ENCODE results near the gene STARD10.

STARD10 gene

DNA sequence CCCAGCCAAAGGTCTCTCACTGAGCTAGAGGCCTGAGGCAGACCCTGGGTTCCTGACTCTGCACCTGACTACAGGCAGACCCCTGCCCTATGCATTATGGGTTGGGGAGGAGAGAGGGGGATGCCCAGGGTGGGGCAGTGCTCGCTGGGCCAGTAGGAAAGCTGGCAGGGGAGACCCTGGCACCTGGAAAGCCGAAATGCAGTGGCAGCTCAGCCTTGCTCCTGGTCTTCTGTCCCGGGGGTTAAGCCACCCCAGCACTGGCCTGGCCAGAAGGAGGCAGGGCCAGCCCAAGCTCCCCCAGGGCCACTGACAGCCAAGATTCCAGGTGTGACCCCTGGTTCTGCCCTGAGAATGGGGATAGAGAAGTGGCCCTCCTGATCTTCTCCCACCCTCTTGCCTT is 47.0 kb downstream of the STARD10 start:
- DNase-seq: no peak

DNA sequence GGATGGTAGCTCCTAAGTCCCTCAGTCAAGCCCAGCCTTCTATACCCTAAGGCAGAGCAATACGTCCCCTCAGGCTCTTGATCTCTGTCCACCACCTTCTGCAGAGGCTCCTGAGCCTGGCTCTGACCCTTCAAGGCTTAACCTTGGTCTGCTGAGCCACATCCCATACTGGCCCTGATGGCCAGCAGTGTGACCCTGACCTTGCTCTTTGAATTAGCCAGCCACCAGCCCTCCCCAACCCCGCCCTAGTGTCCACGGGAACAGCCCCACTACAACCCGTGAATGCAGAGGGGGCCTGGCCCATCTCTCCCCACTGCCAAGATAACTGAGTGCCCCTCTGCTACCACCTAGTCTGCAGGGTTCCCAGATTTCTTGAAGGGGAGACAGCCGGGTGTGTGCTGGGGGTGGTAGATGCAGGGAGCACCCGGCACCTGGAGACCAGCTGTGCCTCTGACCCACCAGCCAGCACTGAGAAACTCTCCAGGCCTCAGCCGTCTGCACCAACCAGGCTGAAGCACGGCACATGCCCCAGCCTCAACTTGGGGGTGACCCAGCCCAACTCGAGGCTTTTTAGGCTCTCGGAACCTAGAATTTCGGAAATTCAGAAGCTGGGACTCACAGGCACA is 47.8 kb downstream of the STARD10 start:
- DNase-seq: no peak

DNA sequence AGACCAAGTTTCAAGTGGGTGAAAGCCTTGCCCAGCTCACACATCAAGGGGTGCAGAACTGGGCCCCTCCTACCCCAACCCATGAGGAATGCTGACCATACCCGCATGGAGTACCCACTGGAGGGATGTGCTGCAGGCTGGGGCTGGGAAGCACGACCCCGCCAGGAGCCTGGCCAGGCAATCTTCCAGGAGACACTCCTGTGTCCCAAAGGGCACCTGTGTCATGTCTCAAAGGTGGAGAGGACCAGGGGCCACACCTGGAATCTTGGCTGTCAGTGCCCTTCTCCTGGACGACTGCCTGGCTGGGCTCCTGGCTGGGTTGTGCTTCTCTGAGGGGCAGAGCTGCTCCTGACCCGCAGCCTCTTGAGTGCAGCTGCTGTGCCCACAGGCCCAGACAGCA is 48.3 kb downstream of the STARD10 start:
- no peak for DNase-seq

DNA sequence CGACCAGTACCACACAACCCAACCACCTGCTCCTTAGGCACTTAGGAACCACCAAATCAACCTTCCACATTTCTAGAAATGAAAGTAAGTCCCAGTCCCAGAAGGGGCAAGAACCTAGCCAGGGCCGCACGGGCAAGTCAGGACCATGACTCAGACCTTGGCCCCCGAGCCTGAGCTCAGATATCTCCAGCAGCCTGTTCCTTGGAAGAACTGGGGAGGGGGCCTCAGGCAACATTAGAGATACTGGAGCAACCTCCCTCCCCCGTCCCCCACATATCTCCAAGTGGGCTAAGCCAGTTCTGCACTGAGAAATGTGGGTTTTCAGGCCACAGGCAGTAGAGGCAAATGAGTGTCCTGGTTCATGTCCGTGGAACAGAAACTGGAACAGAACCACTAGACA is 49.4 kb downstream of the STARD10 start:
- no peak for DNase-seq

DNA sequence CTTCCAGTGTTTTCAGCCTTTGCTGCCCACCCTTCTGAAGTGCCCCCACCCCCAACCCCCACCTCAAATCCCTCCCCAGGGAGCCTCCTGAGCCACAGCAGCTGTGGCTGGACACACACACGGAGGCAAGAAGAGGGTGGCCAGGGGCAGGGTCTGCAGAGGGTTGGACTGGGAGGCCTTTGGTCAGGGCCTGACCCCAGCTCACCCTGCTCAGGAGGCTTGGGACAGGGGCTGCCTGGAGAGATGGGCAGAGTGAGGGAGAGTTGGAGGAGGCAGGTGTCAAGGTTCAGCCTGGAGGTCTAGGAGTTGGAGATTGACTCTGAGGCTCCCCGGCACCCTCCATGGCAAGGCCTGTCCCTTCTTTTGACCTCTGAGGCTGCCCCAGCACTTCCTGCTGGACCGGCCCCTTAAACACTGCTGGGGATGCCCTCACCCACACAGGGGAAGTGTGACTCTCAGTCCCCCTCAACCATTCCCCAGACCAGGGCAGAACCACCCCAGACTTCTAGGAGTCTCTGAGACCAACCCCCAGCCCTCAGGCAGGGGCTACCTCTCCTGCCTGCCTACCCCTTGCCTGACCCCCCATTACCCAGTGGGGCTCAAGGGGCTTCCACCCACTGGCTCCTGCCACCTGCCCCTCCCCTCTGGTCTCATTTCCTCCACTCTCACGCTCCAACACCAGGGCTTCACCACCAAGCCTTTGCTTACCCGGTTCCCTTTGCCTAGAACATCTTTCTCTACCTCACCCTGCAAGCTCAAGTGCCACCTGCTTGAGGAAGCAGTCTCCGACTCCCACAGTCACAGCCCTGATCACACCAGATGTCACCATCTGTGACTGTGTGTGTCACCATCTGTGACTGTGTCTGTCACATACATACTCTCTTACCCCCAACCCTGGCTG is 50.3 kb downstream of the STARD10 start:
- DNase-seq: no peak

DNA sequence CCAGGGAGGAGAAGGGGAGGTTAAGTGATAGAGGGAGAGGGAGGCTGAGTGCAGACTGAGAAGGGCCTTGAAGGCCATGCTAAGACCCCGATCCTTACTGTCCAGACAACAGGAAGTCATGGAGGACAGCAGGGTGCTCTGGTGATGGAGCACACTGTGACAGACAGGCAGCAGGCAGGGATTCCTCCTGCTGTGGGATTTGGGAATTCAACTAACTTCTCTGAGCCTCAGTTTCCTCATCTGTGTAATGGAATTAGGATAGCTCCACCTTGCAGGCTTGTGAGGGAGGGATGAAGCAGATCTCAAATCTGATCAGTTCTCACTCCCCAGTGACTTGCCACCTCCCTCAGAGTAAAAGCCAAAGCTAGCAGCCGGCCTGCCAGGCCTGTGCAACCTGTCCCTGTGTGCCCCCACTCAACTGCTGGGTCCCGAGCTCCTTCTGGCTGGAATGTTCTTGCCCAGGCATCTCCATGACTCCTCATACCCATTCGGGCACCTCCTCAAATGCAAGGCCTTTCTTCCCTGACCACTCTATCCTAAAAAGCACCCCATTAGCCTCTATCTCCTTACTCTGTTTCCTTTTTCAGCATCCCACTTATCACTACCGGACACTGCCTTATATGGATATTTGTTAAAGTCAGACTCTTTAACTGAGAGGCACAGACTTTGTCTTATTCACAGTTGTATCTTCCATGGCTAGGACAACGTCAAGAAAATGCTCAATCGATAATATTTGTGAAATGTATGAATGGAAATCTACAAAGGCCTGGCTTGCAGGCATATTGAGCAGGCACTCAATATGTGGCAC is 51.1 kb downstream of the STARD10 start:
- no peak for DNase-seq

DNA sequence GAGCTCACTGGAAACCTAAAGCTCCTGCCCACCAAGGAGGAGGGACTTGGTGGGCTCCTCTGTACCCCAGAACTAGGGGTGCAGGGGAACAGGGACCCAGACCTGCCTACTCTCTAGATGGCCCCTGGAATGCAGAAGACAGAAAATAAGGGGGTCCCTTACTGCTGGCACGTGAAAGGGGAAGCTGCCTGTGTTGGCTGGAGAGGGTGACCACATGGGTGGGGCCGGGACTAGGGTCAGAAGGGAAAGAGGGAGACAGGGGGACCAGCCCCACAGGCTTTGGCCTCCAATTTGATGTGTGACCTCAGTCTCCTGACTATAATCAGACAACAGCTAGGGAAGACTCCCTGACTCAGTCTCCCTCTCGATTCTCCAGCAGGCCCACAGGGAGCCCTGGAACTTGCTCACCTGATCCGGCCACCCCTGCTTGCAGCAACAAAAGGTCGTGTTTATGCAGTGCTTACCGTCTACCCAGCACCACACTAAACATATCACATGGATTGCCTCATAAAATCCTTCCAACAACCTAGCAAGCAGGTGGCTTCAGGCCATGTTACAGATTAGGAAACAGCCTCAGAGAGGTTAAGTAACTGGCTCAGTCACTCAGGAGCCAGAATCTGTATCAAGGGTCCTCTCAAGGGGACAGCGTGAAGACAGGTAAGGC is 51.9 kb downstream of the STARD10 start:
- no peak for DNase-seq

DNA sequence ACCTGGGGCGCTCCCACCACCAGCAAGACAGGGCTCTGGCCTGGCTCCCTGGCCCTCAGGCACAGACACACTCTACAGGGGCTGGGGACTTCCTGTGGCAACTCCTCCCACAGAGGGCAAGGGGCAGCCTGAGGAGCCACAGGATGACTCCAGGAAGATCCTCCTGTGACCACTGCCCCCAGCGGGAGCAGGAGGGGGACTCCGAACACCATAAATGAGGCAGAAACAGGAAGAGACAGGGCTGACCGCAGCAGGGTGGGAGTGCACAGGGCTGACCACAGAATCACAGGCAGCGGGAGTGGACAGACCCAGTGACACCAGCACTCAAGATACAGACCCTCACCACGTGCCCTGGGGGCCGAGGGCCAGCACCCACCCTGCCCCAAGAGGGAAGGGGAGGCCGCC is 52.4 kb downstream of the STARD10 start:
- peak in 13 of 51 donors; percentile 12 to 58 (median 36) for DNase-seq

DNA sequence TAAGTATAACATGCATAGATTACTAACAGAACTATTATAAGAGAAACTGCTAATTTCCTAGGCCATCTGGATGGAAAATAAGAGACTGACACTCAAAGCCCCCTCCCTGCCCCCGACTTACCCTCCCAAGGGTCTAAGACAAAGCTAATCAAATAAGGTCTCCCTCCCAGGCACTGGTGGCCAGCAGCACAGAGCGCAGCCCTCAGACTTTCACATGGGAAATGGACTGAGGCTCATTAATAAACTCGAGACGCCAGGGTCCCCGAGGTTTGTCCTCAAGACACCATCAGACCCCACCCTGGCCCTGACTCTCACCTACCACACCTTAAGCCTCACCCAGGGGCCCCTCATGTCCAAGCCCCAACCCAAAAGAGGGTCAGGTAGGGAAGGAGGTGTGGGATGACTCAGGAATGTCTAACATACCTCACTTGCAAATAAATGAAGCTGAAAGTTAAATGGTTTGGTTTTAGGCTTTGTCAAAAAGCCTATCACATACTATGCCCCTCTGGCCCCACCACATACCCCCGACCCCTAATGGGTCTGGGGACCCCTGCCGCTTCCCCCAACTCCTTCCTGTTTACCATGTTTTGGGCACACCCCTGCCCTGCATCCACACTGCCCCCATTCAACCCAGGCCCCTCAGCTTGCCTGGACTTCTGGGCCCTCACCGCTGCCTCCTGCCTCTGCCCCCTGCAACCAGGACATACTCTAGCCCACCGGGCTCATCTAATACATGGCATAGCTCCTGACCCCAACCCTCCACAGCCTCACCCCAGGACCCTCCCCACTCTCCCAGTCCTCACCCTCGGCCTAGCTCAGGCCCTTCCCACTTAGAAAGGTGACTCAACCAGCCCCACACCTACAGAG is 53.1 kb downstream of the STARD10 start:
- DNase-seq: no peak

DNA sequence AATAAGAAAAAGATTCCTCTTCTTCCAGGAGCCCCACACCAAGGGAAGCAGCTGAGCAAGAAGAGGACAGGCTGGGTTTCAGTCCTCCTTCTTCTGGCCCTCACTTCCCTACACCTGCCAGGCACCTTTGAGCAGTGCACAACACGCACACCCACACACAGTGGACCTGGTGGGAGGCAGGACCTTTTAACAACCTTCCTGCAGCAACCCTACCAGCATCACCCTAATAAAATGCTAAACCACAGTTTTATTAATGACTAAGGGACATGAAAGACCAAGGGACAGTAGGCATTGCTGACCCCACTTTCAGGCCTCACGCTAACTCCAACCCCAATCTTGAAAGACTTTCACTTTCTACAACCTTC is 53.8 kb downstream of the STARD10 start:
- DNase-seq: no peak

DNA sequence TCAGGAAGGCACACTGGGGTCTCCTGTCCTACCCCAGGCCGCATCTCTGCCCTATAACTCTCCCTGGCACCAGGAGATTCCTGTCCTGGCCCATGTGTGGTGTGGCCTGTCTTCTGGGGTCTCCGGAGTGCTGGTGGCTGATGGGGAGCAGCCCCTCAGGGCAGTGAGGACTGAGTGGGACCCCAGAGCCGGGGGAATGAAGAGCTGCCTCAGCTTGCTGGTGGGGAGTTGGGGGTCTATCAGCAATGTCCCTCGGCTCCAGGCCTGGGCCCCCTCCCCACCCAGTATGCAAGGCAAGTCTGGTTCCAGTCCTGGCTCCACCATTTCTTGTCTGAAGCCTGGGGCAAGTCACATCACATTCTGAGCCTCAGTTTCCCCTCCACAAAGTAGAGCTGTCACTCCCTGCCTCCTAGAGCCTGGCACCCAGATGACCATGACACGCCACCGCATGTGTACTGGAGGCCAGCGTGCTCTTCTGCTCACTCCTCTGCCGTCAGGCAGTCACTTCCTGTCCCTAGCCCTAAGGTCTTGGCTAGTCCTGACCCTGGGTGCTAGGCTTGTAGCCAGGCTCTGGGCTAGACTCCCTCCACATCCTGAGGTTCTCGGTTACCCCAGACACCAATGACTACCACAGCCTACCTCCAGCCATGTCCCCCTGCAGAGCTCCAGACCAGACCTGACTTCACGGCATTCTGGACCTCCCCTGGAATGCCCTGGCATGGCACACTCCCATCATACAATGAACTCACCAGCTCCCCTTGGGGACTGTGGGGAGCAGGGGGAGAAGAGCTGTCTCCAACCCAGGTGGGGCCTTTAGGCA is 54.4 kb downstream of the STARD10 start:
- DNase-seq: no peak

DNA sequence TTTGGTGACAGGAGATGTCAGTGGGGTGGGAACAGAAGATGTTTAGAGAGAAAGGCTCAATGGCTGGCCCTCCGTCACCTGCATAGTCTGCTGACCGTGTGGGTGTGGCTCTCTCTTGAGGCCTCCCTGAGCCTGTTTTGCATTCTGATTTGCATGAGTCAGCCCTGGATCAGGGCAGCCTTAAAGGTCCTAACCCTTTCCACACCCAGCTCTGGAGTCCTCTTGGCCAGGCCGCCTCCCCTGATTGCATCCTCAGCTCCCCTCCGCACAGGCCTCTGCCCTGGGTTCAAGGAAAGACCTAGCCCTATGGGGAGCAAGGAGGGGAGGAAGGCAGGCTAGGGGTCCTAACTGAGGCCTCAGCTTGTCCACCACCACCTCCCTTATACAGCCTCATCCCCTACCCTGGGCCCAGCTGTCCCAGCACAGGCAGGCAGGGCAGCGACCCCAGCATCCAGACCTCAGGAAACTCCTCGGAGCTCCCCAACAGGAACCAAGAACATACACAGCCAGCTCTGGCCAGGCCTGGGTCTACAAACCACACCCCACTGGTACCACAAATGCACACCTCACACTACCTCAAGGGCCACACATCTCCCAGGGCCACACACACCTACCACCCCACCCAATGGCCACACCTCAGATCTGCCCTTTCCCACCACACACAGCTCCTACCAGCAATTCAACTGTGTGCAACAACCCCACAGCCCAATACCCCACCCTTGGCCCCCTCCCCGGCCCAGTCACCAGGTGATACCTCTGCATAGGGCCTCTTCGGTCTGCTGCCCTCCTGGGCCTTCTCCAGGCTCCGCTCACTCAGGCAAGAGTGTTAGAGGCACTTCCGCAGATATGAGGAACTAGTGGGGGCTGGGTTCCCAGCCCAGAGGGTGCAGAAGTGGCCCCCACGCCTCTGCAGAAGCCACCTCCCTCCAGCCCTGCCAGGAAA is 55.4 kb downstream of the STARD10 start:
- DNase-seq: peak in 1 of 51 donors; percentile 28

DNA sequence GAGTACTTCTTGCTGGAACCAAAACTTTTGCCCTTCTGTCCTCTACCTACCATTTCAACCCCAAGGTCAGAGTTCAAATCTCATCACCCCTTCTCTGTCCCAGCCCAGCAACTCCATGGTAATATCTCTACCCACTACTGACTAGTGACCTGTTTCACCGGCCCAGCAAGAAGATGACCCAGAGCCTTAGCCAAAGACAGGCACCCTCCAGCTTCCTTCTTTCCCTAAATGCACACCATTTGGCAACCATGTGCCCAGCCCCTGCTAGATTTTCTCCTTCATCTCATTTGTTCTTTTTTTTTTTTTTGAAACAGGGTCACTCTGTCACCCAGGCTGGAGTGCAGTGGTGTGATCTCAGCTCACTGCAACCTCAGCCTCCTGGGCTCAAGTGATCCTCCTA is 56.5 kb downstream of the STARD10 start:
- DNase-seq: no peak

DNA sequence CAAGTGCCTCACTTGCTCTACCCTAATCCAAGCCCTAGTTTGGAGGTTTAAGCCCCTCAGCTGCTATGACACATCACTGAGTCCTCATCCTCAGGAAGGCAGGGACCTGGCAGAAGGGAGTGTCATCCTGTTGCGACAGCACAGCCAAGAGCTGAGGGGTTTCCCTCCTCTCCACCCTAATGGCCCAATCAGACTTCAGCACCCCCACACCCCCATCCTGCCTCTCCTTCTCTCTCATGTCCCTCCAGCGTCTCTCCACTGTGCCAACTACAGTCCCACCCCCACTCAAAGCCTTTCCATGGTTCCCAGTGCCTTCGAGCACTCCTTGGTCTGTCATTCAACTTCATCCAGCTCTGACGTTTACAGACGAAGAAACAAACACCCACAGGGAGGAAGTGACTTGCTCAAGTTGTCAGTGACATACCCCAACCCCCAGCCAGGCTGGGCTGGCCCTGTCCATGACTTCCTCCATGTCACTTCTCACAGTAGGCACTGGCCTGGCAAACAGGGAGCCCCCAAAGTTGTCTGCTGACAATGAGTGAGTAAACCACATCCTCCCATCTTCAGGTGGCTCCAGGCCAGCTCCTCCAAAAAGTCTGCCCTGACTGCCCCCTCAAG is 57.3 kb downstream of the STARD10 start:
- DNase-seq: peak in 9 of 51 donors; percentile 16 to 76 (median 40)

DNA sequence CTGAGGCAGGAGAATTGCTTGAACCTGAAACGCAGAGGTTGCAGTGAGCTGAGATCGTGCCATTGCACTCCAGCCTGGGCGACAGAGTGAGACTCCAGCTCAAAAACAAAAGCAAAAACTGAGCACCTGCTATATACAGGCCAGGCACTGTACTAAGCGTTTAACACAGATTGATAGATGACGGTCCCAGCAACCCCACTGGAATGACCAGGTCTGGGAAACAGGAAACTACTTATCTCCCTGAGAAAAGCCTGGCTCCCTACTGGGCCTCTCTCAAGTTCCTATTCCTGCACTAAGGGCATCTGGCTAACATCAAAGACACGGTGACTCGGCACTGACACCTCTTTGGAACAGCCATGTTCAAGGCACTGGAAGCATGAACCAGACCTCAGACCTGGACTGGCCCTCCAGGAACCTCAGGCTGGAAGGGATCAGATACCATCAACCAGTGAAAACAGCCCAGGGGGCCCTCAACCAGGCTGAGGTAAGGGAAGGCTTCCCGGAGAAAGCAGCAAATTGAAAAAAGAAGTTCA is 58.3 kb downstream of the STARD10 start:
- no peak for DNase-seq

DNA sequence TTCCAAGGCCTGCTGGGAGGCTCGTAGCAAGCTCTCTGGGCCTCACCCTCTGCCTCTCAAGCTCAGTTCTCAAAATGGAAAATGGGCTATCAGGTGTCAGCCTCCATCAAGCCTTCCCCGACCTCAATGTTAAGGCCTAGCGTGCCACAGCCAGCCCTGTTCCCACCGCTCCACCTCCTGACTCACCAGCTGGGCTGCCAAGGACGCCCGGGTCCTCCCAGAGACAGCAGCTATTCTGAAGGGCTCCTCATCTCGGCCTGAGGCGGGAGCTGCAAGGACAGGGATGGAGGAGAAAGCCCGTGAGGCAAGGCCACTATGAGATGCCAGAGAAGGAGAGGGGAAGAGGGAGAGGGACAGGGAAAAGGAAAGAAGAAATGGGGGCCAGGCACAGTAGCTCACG is 61.5 kb downstream of the STARD10 start:
- peak in 17 of 51 donors; percentile 17 to 56 (median 34) for DNase-seq

DNA sequence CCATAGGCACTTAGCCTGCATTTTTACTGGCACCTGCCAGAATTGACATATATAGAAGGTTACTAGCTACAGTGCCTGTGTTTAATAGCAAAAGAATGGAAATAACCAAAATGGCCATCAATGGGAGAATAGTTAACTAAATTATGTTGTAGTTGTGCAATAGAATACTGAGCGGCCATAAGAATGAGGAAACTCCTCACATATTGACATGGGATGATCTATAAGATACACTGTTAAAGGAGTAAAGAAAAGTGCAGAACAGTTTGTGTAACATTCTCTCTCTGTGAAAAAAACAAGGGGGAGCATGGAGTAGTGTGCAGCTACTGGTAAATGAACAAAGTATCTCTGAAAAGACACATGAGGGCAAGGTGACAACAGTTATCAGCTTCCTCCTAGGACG is 63.1 kb downstream of the STARD10 start:
- DNase-seq: no peak

DNA sequence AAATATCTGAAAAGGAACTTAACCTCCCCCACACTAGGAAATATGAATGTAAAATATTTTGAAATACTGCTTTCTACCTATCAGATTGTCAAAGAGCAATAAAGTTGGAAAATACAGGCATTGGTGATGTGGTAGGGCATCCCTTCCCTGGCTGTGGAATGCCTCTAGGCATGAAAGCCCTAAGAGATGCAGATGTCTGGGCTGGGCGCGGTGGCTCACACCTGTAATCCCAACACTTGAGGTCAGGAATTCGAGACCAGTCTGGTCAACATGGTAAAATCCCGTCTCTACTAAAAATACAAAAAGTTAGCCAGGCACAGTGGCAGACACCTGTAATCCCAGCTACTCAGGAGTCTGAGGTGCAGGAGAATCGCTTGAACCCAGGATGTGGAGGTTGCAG is 63.6 kb downstream of the STARD10 start:
- DNase-seq: no peak

All from hypothalamus (tissue), 51 donors.